GM21515 (cell line): ENCODE data around the gene NDUFAF5.

Experiments
- ATAC-seq: cut with Tn5 transposase; IDR thresholded peaks from one replicate; pipeline ENCODE4 v1.9.1; 2021; ENCODE audit not compliant: unreplicated experiment

NDUFAF5 gene

GRCh38 chr20:13775867-13776266 is 9.0 kb upstream of the NDUFAF5 start:
- ATAC-seq: no peak

- ATAC-seq: no peak
Measured at GRCh38 chr20:13777171-13777601, 7.6 kb upstream of the NDUFAF5 start.

- ATAC-seq: peak; percentile 58
Measured at GRCh38 chr20:13778827-13779226, 6.0 kb upstream of the NDUFAF5 start.

- no peak for ATAC-seq
Measured at GRCh38 chr20:13783528-13783927, 1.3 kb upstream of the NDUFAF5 start.

- ATAC-seq: peak; percentile 11
Measured at GRCh38 chr20:13784271-13784892, 446 bp upstream of the NDUFAF5 start.

GRCh38 chr20:13786143-13786828 is 1.5 kb downstream of the NDUFAF5 start:
- ATAC-seq: no peak

GRCh38 chr20:13788167-13788834 is 3.5 kb downstream of the NDUFAF5 start:
- ATAC-seq: peak; percentile 37

- ATAC-seq: no peak
Measured at GRCh38 chr20:13790708-13791107, 5.9 kb downstream of the NDUFAF5 start.

- ATAC-seq: no peak
Measured at GRCh38 chr20:13791540-13792459, 7.0 kb downstream of the NDUFAF5 start.

GRCh38 chr20:13793001-13793400 is 8.2 kb downstream of the NDUFAF5 start:
- no peak for ATAC-seq

GRCh38 chr20:13794667-13795066 is 9.8 kb downstream of the NDUFAF5 start:
- no peak for ATAC-seq

- ATAC-seq: no peak
Measured at GRCh38 chr20:13799040-13799439, 14.2 kb downstream of the NDUFAF5 start.

- ATAC-seq: no peak
Measured at GRCh38 chr20:13799974-13800373, 15.1 kb downstream of the NDUFAF5 start.

GRCh38 chr20:13800728-13801134 is 15.9 kb downstream of the NDUFAF5 start:
- no peak for ATAC-seq

- no peak for ATAC-seq
Measured at GRCh38 chr20:13809373-13809772, 24.5 kb downstream of the NDUFAF5 start.

- ATAC-seq: no peak
Measured at GRCh38 chr20:13809855-13810254, 25.0 kb downstream of the NDUFAF5 start.

GRCh38 chr20:13810446-13810845 is 25.6 kb downstream of the NDUFAF5 start:
- ATAC-seq: no peak

GRCh38 chr20:13813910-13814309 is 29.1 kb downstream of the NDUFAF5 start:
- ATAC-seq: no peak

- no peak for ATAC-seq
Measured at GRCh38 chr20:13814672-13815071, 29.8 kb downstream of the NDUFAF5 start.

GRCh38 chr20:13816757-13817156 is 31.9 kb downstream of the NDUFAF5 start:
- ATAC-seq: no peak

- ATAC-seq: no peak
Measured at GRCh38 chr20:13817342-13817741, 32.5 kb downstream of the NDUFAF5 start.
